ENCODE measurements around the gene PLA2G2F. TPM values are rescaled to one million over a fixed set of nuclear protein-coding genes. Genes with fewer than 3 reads are reported as not detected.

The PLA2G2F gene
- total RNA-seq, 1 experiment from 2014 or later: not detected

DNA sequence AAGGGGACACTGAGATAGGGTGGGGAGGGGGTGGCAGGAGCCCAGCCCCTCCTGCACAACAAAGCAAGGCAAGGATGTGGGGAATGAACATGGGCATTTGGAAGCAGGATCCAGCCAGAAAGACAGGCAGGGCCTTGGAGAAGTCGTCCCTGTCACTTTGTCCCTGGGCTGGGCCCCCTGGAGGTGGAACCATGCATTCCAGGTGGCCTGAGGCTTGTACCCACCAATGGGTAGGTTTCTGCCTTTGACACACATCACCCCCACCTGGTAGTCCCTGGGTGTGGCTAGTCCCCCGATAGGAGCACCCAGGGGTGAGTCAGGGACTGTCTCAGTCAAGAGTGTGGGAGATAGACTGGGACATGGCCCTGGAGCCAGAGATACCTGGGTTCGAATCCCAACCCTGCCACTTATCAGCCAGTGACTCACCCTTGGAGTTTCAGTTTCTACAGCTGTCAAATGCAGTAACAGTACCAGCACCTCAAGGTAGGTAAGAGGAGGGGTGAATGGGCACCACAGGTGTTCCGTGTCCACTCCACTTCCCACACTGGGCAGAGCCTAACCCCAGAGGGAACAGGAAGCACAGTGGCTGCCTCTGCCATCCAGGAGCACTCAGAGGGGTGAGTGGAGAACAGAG, 29.8 kb upstream of the PLA2G2F start:
- no peak for TF ChIP-seq EZH2 (IDR thresholded peaks at IDR 0.05; ENCODE audit: borderline replicate concordance, low read depth, low read length, poor library complexity, severe bottlenecking)
- TF ChIP-seq, protein P1, sequence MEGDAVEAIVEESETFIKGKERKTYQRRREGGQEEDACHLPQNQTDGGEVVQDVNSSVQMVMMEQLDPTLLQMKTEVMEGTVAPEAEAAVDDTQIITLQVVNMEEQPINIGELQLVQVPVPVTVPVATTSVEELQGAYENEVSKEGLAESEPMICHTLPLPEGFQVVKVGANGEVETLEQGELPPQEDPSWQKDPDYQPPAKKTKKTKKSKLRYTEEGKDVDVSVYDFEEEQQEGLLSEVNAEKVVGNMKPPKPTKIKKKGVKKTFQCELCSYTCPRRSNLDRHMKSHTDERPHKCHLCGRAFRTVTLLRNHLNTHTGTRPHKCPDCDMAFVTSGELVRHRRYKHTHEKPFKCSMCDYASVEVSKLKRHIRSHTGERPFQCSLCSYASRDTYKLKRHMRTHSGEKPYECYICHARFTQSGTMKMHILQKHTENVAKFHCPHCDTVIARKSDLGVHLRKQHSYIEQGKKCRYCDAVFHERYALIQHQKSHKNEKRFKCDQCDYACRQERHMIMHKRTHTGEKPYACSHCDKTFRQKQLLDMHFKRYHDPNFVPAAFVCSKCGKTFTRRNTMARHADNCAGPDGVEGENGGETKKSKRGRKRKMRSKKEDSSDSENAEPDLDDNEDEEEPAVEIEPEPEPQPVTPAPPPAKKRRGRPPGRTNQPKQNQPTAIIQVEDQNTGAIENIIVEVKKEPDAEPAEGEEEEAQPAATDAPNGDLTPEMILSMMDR (conservative IDR thresholded peaks at IDR 0.05; ENCODE audit: low read depth, low read length): 0 out of 2 replicates have a peak, but pooled peaks have one; percentile 18
- H3K4me1 ChIP-seq (ENCODE audit: insufficient read depth, low read length, poor library complexity, severe bottlenecking): no peaks in the 10 kb centered on the region
- no peaks in the 10 kb centered on the region for H3K27me3 ChIP-seq (replicated peaks; ENCODE audit: insufficient read depth, low read depth, low read length, poor library complexity)
- BruUV-seq (replicated peaks): no TSS peak
- no peaks in the 10 kb centered on the region for H3K36me3 ChIP-seq (ENCODE audit: insufficient read depth, low read length, poor library complexity, severe bottlenecking)
- H3K27ac ChIP-seq (ENCODE audit: low read depth, low read length, poor library complexity, severe bottlenecking): no peak overlapping the region
- intact Hi-C loops (cut with micrococcal nuclease; ENCODE audit: unreplicated experiment): no loop called here
- no peak overlapping the region for H3K4me3 ChIP-seq (ENCODE audit: low read depth, low read length, poor library complexity, severe bottlenecking)
- ChIA-PET CTCF (no interaction called here), POLR2A (ENCODE audit: low non-redundant PET) (no interaction called here)
- DNase-seq (ENCODE audit: low spot score): no peak
- H3K9me3 ChIP-seq (ENCODE audit: low read depth, low read length, poor library complexity, severe bottlenecking): no peaks in the 10 kb centered on the region

DNA sequence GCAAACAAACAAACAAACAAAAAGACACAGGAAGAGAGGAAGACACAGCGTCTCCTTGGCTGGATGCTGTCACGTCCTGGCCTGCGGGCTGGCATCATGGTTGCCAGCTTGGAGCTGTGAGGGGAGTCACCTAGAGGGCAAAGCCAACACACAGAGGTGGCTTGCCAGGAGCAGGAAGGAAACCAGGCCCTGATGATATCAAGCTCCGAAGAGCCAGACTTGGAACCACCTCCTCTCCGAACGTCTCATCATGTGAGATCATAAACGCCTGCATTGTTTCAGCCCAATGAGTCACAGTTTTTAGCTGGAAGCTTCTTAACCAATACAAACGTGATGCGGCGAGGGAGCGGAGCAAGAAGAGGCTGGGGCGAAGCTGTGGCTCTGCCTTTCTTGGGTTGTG, 28.4 kb upstream of the PLA2G2F start:
- no peak for DNase-seq (ENCODE audit: low spot score)
- H3K27ac ChIP-seq (ENCODE audit: low read depth, low read length, poor library complexity, severe bottlenecking): no peak overlapping the region
- CTCF ChIA-PET: no interaction called here
- no peaks in the 10 kb centered on the region for H3K27me3 ChIP-seq (replicated peaks; ENCODE audit: insufficient read depth, low read depth, low read length, poor library complexity)
- TF ChIP-seq EZH2 (IDR thresholded peaks at IDR 0.05; ENCODE audit: borderline replicate concordance, low read depth, low read length, poor library complexity, severe bottlenecking): no peak
- POLR2A ChIA-PET (ENCODE audit: low non-redundant PET): no interaction called here
- intact Hi-C loops (cut with micrococcal nuclease; ENCODE audit: unreplicated experiment): no loop called here
- no peaks in the 10 kb centered on the region for H3K4me1 ChIP-seq (ENCODE audit: insufficient read depth, low read length, poor library complexity, severe bottlenecking)
- H3K4me3 ChIP-seq (ENCODE audit: low read depth, low read length, poor library complexity, severe bottlenecking): no peak overlapping the region
- H3K36me3 ChIP-seq (ENCODE audit: insufficient read depth, low read length, poor library complexity, severe bottlenecking): no peaks in the 10 kb centered on the region
- no peaks in the 10 kb centered on the region for H3K9me3 ChIP-seq (ENCODE audit: low read depth, low read length, poor library complexity, severe bottlenecking)
- BruUV-seq (replicated peaks): no TSS peak

DNA sequence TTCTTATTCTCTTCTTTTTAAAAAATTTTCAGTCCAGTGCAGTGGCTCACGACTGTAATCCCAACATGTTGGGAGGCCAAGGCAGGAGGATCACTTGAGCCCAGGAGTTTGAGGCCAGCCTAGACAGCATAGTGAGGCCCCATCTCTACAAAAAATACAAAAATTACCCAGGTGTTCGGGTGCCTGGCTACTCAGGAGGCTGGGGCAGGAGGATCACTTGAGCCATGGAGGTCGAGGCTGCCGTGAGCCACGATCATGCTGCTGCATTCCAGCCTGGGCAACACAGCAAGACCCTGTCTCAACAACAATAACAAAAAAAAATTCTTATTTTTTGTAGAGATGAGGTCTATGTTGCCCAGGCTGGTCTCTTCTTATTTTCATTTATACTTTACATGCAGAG, 27.7 kb upstream of the PLA2G2F start:
- CTCF ChIA-PET: no interaction called here
- Histone ChIP-seq H3K4me3 (ENCODE audit: low read depth, low read length, poor library complexity, severe bottlenecking) (no peak overlapping the region), H3K9me3 (ENCODE audit: low read depth, low read length, poor library complexity, severe bottlenecking) (no peaks in the 10 kb centered on the region), H3K36me3 (ENCODE audit: insufficient read depth, low read length, poor library complexity, severe bottlenecking) (no peaks in the 10 kb centered on the region), H3K27ac (ENCODE audit: low read depth, low read length, poor library complexity, severe bottlenecking) (no peak overlapping the region), H3K27me3 (replicated peaks; ENCODE audit: insufficient read depth, low read depth, low read length, poor library complexity) (no peaks in the 10 kb centered on the region), H3K4me1 (ENCODE audit: insufficient read depth, low read length, poor library complexity, severe bottlenecking) (no peaks in the 10 kb centered on the region)
- intact Hi-C loops (cut with micrococcal nuclease; ENCODE audit: unreplicated experiment): no loop called here
- POLR2A ChIA-PET (ENCODE audit: low non-redundant PET): no interaction called here
- no TSS peak for BruUV-seq (replicated peaks)
- TF ChIP-seq, protein P1 (conservative IDR thresholded peaks at IDR 0.05; ENCODE audit: low read depth, low read length): no peak
- no peak for DNase-seq (ENCODE audit: low spot score)

DNA sequence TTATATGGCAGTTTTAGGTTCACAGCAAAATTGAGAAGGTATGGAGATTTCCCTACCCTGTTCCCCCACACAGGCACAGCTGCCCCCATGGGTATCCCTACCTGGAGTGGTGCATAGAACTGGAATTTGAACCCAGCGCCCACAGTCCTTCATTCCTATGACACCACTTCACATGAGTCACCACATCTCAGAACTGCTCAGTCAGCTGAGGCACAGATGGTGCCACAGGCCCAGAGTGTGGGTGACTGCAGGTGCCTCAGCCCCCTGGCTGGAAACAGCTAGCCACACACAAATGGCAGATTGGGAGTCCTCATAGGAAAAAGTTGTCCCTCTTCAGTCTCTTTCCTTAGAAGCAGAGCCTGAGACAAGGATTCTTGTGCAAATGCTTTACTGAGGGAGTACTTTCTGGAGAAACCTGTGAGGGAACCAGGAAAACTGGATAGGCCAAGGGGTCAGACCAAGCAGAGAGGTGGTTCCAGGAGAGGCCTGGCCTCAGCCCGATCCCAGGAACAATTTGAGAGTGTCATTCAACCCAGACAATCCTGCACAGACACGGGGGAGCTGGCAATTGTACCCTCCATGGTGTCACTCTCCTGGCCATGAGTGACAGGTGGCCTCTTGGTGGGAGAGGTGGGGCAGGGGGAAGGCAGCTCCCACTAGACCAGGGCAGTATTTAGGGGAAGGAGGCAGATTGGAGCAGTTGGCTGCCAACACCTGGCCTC, 26.7 kb upstream of the PLA2G2F start:
- no peak for DNase-seq (ENCODE audit: low spot score)
- CTCF ChIA-PET: no interaction called here

More for the DNA sequence above, 26.7 kb upstream of the PLA2G2F start:
- intact Hi-C loops (cut with micrococcal nuclease; ENCODE audit: unreplicated experiment): no loop called here
- Histone ChIP-seq H3K9me3 (ENCODE audit: low read depth, low read length, poor library complexity, severe bottlenecking) (no peaks in the 10 kb centered on the region), H3K27ac (ENCODE audit: low read depth, low read length, poor library complexity, severe bottlenecking) (no peak overlapping the region), H3K36me3 (ENCODE audit: insufficient read depth, low read length, poor library complexity, severe bottlenecking) (no peaks in the 10 kb centered on the region), H3K27me3 (replicated peaks; ENCODE audit: insufficient read depth, low read depth, low read length, poor library complexity) (no peaks in the 10 kb centered on the region), H3K4me1 (ENCODE audit: insufficient read depth, low read length, poor library complexity, severe bottlenecking) (no peaks in the 10 kb centered on the region), H3K4me3 (ENCODE audit: low read depth, low read length, poor library complexity, severe bottlenecking) (no peak overlapping the region)
- no TSS peak for BruUV-seq (replicated peaks)
- POLR2A ChIA-PET (ENCODE audit: low non-redundant PET): no interaction called here
- TF ChIP-seq EZH2 (IDR thresholded peaks at IDR 0.05; ENCODE audit: borderline replicate concordance, low read depth, low read length, poor library complexity, severe bottlenecking): no peak
- TF ChIP-seq, protein P1 (conservative IDR thresholded peaks at IDR 0.05; ENCODE audit: low read depth, low read length): no peak
